Measurements from ENCODE around the gene UGT1A4. TPM values are rescaled to one million over a fixed set of nuclear protein-coding genes. Genes with fewer than 3 reads are reported as not detected.

The UGT1A4 gene
- not detected in 3 replicates for total RNA-seq
- long read RNA-seq = 0 reads

DNA sequence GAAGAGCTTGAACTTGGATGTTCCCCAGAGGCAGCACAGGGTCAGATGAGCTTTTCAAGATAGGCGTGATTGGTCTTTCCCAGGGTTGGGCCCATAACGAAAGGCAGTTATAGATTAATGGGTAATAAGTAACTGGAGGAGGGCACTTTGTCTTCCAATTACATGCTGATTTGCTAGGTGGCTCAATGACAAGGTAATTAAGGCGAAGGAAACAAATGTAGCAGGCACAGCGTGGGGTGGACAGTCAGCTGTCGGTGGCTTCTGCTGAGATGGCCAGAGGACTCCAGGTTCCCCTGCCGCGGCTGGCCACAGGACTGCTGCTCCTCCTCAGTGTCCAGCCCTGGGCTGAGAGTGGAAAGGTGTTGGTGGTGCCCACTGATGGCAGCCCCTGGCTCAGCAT lies at the start of gene UGT1A4:
UGT1A4 (plus strand) TSS at position 185 of the 400 bp plus-strand sequence; CDS start at position 270, 85 bp downstream.
- Mint-ChIP-seq H3K27ac (ENCODE audit: unreplicated experiment) (no peak within 1 kb of the TSS), H3K4me3 (ENCODE audit: unreplicated experiment) (no peak within 1 kb of the TSS), H3K9me3 (ENCODE audit: low read depth) (peaks cover 3% of the 10 kb centered on the region), H3K36me3 (ENCODE audit: low read depth) (peaks cover 5% of the 10 kb centered on the region), H3K4me1 (ENCODE audit: low read depth) (no peaks in the 10 kb centered on the region), H3K27me3 (ENCODE audit: low read depth) (peaks cover 9% of the 10 kb centered on the region)
- TF ChIP-seq CTCF (IDR thresholded peaks at IDR 0.05) = no peak
- no peak for DNase-seq (ENCODE audit: low spot score)

DNA sequence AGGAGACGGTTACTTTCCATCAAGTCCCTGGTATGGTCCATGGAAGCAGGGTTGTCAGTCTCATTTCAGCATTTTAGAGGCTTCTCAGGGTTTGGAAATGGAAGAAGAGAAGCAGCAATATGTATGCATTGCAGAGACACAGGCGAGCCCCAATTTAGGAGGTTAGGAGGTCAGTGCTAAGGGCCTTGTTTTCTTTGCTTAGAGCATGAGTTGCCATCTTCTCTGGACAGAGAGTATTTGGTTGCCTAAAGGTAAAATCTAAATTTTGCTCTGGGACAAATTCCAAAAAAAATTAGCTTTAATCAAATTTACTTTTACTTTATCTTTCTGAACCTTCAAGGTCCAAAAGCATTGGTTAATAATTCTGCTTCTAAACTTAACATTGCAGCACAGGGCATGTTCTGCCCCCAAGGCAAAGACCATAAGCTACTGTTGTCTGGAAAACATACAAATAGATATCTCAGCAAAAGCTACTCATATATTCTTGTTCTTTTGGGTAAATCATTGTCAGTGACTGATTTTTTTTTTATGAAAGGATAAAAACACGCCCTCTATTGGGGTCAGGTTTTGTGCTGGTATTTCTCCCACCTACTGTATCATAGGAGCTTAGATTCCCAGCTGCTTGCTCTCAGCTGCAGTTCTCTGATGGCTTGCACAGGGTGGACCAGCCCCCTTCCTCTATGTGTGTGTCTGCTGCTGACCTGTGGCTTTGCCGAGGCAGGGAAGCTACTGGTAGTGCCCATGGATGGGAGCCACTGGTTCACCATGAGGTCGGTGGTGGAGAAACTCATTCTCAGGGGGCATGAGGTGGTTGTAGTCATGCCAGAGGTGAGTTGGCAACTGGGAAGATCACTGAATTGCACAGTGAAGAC lies 47.0 kb upstream of the UGT1A4 start, which contains the start of gene UGT1A9:
UGT1A9 (plus strand) TSS at position 609 of the 872 bp plus-strand sequence; CDS start at position 646, 37 bp downstream.
- no peak for DNase-seq (ENCODE audit: low spot score)
- Mint-ChIP-seq H3K9me3 (ENCODE audit: low read depth) (peaks cover 3% of the 10 kb centered on the region), H3K4me3 (ENCODE audit: unreplicated experiment) (no peak within 1 kb of the TSS), H3K27ac (ENCODE audit: unreplicated experiment) (no peak within 1 kb of the TSS), H3K27me3 (ENCODE audit: low read depth) (no peaks in the 10 kb centered on the region), H3K36me3 (ENCODE audit: low read depth) (peaks cover 1% of the 10 kb centered on the region), H3K4me1 (ENCODE audit: low read depth) (peaks cover 4% of the 10 kb centered on the region)
- no peak for TF ChIP-seq CTCF (IDR thresholded peaks at IDR 0.05)

GRCh38 chr2:233672886-233673285 lies 45.6 kb upstream of the UGT1A4 start:
- no peaks in the 10 kb centered on the region for H3K27me3 Mint-ChIP-seq (ENCODE audit: low read depth)
- DNase-seq (ENCODE audit: low spot score) = no peak
- H3K4me3 Mint-ChIP-seq (ENCODE audit: unreplicated experiment) = no peak overlapping the region
- H3K9me3 Mint-ChIP-seq (ENCODE audit: low read depth) = peaks cover 6% of the 10 kb centered on the region
- peaks cover 5% of the 10 kb centered on the region for H3K4me1 Mint-ChIP-seq (ENCODE audit: low read depth)
- H3K27ac Mint-ChIP-seq (ENCODE audit: unreplicated experiment) = no peak overlapping the region
- peaks cover 1% of the 10 kb centered on the region for H3K36me3 Mint-ChIP-seq (ENCODE audit: low read depth)
- no peak for TF ChIP-seq CTCF (IDR thresholded peaks at IDR 0.05)

GRCh38 chr2:233673896-233674295 lies 44.6 kb upstream of the UGT1A4 start:
- peaks cover 1% of the 10 kb centered on the region for H3K36me3 Mint-ChIP-seq (ENCODE audit: low read depth)
- no peak for DNase-seq (ENCODE audit: low spot score)
- peaks cover 5% of the 10 kb centered on the region for H3K4me1 Mint-ChIP-seq (ENCODE audit: low read depth)
- no peak overlapping the region for H3K27ac Mint-ChIP-seq (ENCODE audit: unreplicated experiment)
- TF ChIP-seq CTCF (IDR thresholded peaks at IDR 0.05) = no peak
- H3K4me3 Mint-ChIP-seq (ENCODE audit: unreplicated experiment) = no peak overlapping the region
- no peaks in the 10 kb centered on the region for H3K27me3 Mint-ChIP-seq (ENCODE audit: low read depth)
- peaks cover 6% of the 10 kb centered on the region for H3K9me3 Mint-ChIP-seq (ENCODE audit: low read depth)

GRCh38 chr2:233674314-233674713 lies 44.2 kb upstream of the UGT1A4 start:
- H3K4me3 Mint-ChIP-seq (ENCODE audit: unreplicated experiment) = no peak overlapping the region
- H3K36me3 Mint-ChIP-seq (ENCODE audit: low read depth) = peaks cover 1% of the 10 kb centered on the region
- DNase-seq (ENCODE audit: low spot score) = no peak
- peaks cover 5% of the 10 kb centered on the region for H3K4me1 Mint-ChIP-seq (ENCODE audit: low read depth)
- no peak overlapping the region for H3K27ac Mint-ChIP-seq (ENCODE audit: unreplicated experiment)
- H3K27me3 Mint-ChIP-seq (ENCODE audit: low read depth) = no peaks in the 10 kb centered on the region
- peaks cover 6% of the 10 kb centered on the region for H3K9me3 Mint-ChIP-seq (ENCODE audit: low read depth)
- no peak for TF ChIP-seq CTCF (IDR thresholded peaks at IDR 0.05)
